Esophagus muscularis mucosa (tissue), 4 donors: Measurements from ENCODE around the gene MSH2. TPM values are rescaled to one million over a fixed set of nuclear protein-coding genes. Genes with fewer than 3 reads are reported as not detected.

Source experiments
- DNase-seq: peaks from one replicate; pipeline ENCODE4 v3.0.0-alpha.2; 2017; ENCODE audit errors: extremely low spot score
- H3K27ac ChIP-seq, 4 donors: fragments of 200-600 bp; sonication (generic); replicated peaks in 1 of 4; 1 replicate in 3 of 4; 2 replicates in 1 of 4; pipeline ENCODE4 v1.5.1; 2016 to 2019; ENCODE audit warnings: mild to moderate bottlenecking in 1 of 4
- H3K27me3 ChIP-seq, 4 donors: fragments of 200-600 bp; sonication (generic); one replicate each; pipeline versions ENCODE4 v1.5.1 to v1.6.0; 2016 to 2019
- H3K36me3 ChIP-seq, 4 donors: fragments of 200-600 bp; sonication (generic); one replicate each; pipeline ENCODE4 v1.5.1; 2016 to 2019
- H3K4me1 ChIP-seq, 4 donors: fragments of 200-600 bp; sonication (generic); one replicate each; pipeline ENCODE4 v1.5.1; 2016 to 2019
- H3K4me3 ChIP-seq, 4 donors: fragments of 200-600 bp; sonication (generic); 1 replicate in 2 of 4; 2 replicates in 2 of 4; pipeline ENCODE4 v1.5.1; 2016 to 2019; ENCODE audit warnings: mild to moderate bottlenecking in 4 of 4, moderate library complexity in 1 of 4
- H3K9me3 ChIP-seq, 4 donors: fragments of 200-600 bp; sonication (generic); 1 replicate in 3 of 4; 2 replicates in 1 of 4; pipeline ENCODE4 v1.5.1; 2016 to 2019
- EP300 ChIP-seq: sonication (generic); formaldehyde crosslinking; IDR thresholded peaks from one replicate; pipeline ENCODE4 v1.6.1; 2017; ENCODE audit warnings: antibody characterized with exemption
- POLR2A ChIP-seq: fragments of 450-650 bp; IDR thresholded peaks from one replicate; pipeline ENCODE4 v1.6.1; 2017; ENCODE audit warnings: antibody characterized with exemption, moderate library complexity, mild to moderate bottlenecking, low read depth
- POLR2AphosphoS5 ChIP-seq, 2 donors: sonication (generic); formaldehyde crosslinking; IDR thresholded peaks; one replicate each; pipeline ENCODE4 v1.6.1; 2017; ENCODE audit warnings: antibody characterized with exemption in 2 of 2
- WGBS: methylation state at CpG from one replicate; pipeline ENCODE4 v1.1.5; 2018; 5-methylcytosine and 5-hydroxymethylcytosine counted together
- intact Hi-C: fragments of 100-400 bp; cut with DNase I; formaldehyde crosslinking; loops from one replicate; pipeline ENCODE4 v1.15.1; 2023
- total RNA-seq, 4 donors: library from RNA; depleted of rRNA; stranded (reverse); fragments of >200 nt; gene quantifications; one replicate each; pipeline versions ENCODE4 v1.1.0 to v1.2.1, GENCODE V29; 2016
- TF ChIP-seq, protein P1 (sequence below), 3 experiments: fragments of 200-600 bp in 2 of 3; fragments of 450-650 bp in 1 of 3; sonication (generic) in 2 of 3; IDR thresholded peaks; one replicate each; pipeline ENCODE4 v1.5.1; 2017 to 2019; ENCODE audit warnings: antibody characterized with exemption in 3 of 3, mild to moderate bottlenecking in 2 of 3, moderate library complexity in 1 of 3

The MSH2 gene
- total RNA-seq, 4 donors from 2014 or later: 5.6 to 9.9 (median 7.6) TPM

DNA sequence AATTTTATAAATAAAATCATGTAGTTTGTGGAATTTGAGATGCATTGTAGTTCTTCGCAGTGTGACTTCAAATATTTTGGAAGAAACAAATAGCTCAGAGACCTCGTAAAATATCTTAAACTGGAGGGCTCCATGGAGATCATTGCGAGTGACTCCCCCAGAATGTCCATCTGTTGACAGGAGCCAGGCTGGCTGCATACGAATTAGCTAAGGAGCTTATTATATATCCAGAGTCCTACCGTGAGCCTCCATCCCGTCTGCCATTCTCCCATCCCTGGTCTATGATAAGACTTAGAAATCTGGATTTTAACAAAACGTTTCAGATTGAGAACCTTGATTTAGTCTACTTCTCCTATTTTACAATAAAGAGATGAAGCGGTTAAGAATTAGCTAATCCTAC lies 80.2 kb downstream of the MSH2 start:
- no peak overlapping the region for H3K27ac ChIP-seq
- TF ChIP-seq POLR2A: no peak
- no peak for TF ChIP-seq EP300
- TF ChIP-seq POLR2AphosphoS5 (IDR thresholded peaks at IDR 0.05): no peak
- TF ChIP-seq, protein P1, sequence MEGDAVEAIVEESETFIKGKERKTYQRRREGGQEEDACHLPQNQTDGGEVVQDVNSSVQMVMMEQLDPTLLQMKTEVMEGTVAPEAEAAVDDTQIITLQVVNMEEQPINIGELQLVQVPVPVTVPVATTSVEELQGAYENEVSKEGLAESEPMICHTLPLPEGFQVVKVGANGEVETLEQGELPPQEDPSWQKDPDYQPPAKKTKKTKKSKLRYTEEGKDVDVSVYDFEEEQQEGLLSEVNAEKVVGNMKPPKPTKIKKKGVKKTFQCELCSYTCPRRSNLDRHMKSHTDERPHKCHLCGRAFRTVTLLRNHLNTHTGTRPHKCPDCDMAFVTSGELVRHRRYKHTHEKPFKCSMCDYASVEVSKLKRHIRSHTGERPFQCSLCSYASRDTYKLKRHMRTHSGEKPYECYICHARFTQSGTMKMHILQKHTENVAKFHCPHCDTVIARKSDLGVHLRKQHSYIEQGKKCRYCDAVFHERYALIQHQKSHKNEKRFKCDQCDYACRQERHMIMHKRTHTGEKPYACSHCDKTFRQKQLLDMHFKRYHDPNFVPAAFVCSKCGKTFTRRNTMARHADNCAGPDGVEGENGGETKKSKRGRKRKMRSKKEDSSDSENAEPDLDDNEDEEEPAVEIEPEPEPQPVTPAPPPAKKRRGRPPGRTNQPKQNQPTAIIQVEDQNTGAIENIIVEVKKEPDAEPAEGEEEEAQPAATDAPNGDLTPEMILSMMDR (IDR thresholded peaks at IDR 0.05): no peak
- no peaks in the 10 kb centered on the region for H3K9me3 ChIP-seq
- no peaks in the 10 kb centered on the region for H3K27me3 ChIP-seq
- WGBS: 94% methylated on average over 8 of the region's 8 CpGs
- no peak for DNase-seq
- H3K36me3 ChIP-seq: peaks cover 0 to 24% (median 17%) of the 10 kb centered on the region in 4 donors
- H3K4me1 ChIP-seq: no peaks in the 10 kb centered on the region
- intact Hi-C loops: no loop called here
- no peak overlapping the region for H3K4me3 ChIP-seq

DNA sequence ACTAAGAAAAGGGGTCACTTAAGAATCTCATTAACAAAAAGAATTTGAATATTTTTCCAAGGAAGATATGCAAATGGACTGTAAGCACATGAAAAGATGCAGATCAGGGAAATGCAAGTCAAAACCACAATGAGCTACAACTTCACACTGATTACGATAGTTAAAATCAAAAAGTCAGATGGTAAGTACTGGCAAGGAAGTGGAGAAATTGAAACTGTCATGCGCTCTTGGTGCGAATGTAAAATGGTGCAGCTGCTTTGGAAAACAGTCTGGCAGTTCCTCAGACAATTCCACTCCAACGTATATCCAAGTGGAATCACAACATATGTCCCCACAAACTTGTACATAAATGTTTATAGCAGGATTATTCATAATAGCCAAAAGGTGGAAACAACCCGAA lies 81.4 kb downstream of the MSH2 start:
- Histone ChIP-seq H3K4me1 (peaks cover 0 to 10% (median 7%) of the 10 kb centered on the region in 4 donors), H3K27me3 (no peaks in the 10 kb centered on the region), H3K36me3 (peaks cover 0 to 16% (median 9%) of the 10 kb centered on the region in 4 donors), H3K4me3 (no peak overlapping the region), H3K27ac (no peak overlapping the region), H3K9me3 (no peaks in the 10 kb centered on the region)
- no peak for DNase-seq
- WGBS: 91% methylated on average over 5 of the region's 5 CpGs
- intact Hi-C loops: no loop called here
- TF ChIP-seq EP300 (no peak), POLR2AphosphoS5 (IDR thresholded peaks at IDR 0.05) (no peak), POLR2A (no peak)
- TF ChIP-seq, protein P1 (IDR thresholded peaks at IDR 0.05): no peak

DNA sequence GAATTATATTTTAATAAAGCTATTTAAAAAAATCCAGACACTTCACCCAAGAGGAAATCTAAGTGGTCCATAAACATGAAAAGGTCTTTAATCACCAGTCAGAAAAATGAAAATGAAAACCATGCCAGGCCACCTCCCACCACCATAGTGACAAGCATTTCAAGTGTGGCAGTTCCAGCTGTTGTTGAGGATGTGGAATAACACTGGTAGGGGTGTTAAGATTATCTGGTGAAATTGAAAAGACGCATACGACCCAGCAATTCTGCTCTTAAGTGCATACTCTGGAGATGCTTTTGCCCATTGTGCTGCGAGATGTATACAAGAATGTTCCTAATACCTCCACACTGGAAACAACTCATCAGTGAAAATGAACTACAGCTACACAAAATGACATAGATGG lies 82.2 kb downstream of the MSH2 start:
- WGBS: 86% methylated on average over 3 of the region's 3 CpGs
- no peaks in the 10 kb centered on the region for H3K27me3 ChIP-seq
- intact Hi-C loops: no loop called here
- peaks cover 0 to 16% (median 9%) of the 10 kb centered on the region in 4 donors for H3K36me3 ChIP-seq
- DNase-seq: no peak
- H3K27ac ChIP-seq: no peak overlapping the region
- TF ChIP-seq POLR2AphosphoS5 (IDR thresholded peaks at IDR 0.05): no peak
- TF ChIP-seq EP300: no peak
- TF ChIP-seq POLR2A: no peak
- TF ChIP-seq, protein P1 (IDR thresholded peaks at IDR 0.05): no peak
- H3K9me3 ChIP-seq: no peaks in the 10 kb centered on the region
- no peak overlapping the region for H3K4me3 ChIP-seq
- peaks cover 0 to 10% (median 8%) of the 10 kb centered on the region in 4 donors for H3K4me1 ChIP-seq

DNA sequence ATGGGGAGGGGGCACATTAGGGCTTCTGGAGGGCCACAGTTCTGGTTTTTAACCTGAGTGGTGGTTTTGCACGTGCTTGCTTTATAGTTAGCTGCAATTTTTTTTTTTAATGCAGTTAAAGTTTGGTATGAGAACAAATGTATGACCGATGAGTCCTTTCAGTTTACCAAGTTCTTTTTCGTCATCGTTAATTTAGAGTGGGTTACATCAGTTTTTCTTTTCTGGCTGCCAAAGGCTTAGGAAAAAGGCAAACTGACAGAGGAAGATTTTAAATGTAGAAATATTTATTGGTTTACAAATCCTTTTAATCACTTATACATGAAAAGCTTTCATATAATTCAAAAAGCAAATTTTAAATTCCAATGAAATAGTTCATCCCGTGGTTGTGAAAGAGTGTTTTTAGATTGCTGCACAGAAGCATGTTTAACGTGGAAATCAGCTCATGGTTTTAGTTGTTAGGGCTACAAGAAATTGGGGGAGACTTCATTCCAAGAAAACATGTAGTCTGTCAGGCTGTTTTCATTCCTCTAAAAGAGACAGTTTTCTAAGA lies 82.9 kb downstream of the MSH2 start:
- 90% methylated on average over 6 of the region's 6 CpGs for WGBS
- peaks cover 0 to 13% (median 6%) of the 10 kb centered on the region in 4 donors for H3K36me3 ChIP-seq
- no peak overlapping the region for H3K4me3 ChIP-seq
- DNase-seq: no peak
- no peak overlapping the region for H3K27ac ChIP-seq
- no peaks in the 10 kb centered on the region for H3K27me3 ChIP-seq
- TF ChIP-seq, protein P1 (IDR thresholded peaks at IDR 0.05): no peak
- TF ChIP-seq POLR2A: no peak
- no peak for TF ChIP-seq EP300
- no peak for TF ChIP-seq POLR2AphosphoS5 (IDR thresholded peaks at IDR 0.05)
- peaks cover 0 to 10% (median 8%) of the 10 kb centered on the region in 4 donors for H3K4me1 ChIP-seq
- intact Hi-C loops: no loop called here
- H3K9me3 ChIP-seq: no peaks in the 10 kb centered on the region
